ENCODE measurements around the gene FAM222B. TPM values are rescaled to one million over a fixed set of nuclear protein-coding genes. Genes with fewer than 3 reads are reported as not detected.

The FAM222B gene
- total and polyA plus RNA-seq, 2 of the 4 experiments (the other 2 are of a cell fraction) = 2.5 to 10.8 TPM

- in situ Hi-C loops (cut with MboI; ENCODE audit: low sequenced_read_pairs) (no loop called here), dilution Hi-C loops (cut with HindIII; ENCODE audit: low sequenced_read_pairs, unreplicated experiment) (no loop called here), intact Hi-C loops (cut with micrococcal nuclease) (no loop called here)
- no peak for ATAC-seq (ENCODE audit: low read depth)
- no peak overlapping the region for H2BK120ac ChIP-seq (ENCODE audit: low read depth, low read length)
- TF ChIP-seq MAZ (IDR thresholded peaks at IDR 0.05; ENCODE audit: borderline replicate concordance, low read depth, low read length) (no peak), SMC3 (IDR thresholded peaks at IDR 0.05; ENCODE audit: low read depth, low read length) (no peak), USF2 (IDR thresholded peaks at IDR 0.05; ENCODE audit: low read depth, low read length) (no peak), NFE2L2 (IDR thresholded peaks at IDR 0.05; ENCODE audit: low read depth, low read length) (no peak), CEBPB (IDR thresholded peaks at IDR 0.05; ENCODE audit: low read depth, low read length) (no peak), MAFK (IDR thresholded peaks at IDR 0.05; ENCODE audit: low read depth, low read length) (no peak), ELK1 (IDR thresholded peaks at IDR 0.05; ENCODE audit: borderline replicate concordance, low read depth, low read length) (no peak), RAD21 (IDR thresholded peaks at IDR 0.05; ENCODE audit: low read length) (no peak), CTCF (conservative IDR thresholded peaks at IDR 0.05; ENCODE audit: low read depth, low read length) (no peak), FOS (IDR thresholded peaks at IDR 0.05; ENCODE audit: low read depth, low read length) (no peak), MXI1 (IDR thresholded peaks at IDR 0.05; ENCODE audit: borderline replicate concordance, low read depth, low read length) (no peak), POLR2A (IDR thresholded peaks at IDR 0.05; ENCODE audit: low read depth, low read length) (no peak), CHD1 (IDR thresholded peaks at IDR 0.05; ENCODE audit: low read depth, low read length) (no peak), RFX5 (IDR thresholded peaks at IDR 0.05; ENCODE audit: low read depth, low read length) (no peak), RCOR1 (IDR thresholded peaks at IDR 0.05; ENCODE audit: insufficient replicate concordance, low read length) (no peak), BHLHE40 (IDR thresholded peaks at IDR 0.05; ENCODE audit: low read depth, low read length) (no peak)
- H3K4ac ChIP-seq (ENCODE audit: low read depth, low read length) = no peak overlapping the region
- 0 out of 2 replicates have a peak, but pooled peaks cover 5% of the 10 kb centered on the region for H3K9me1 ChIP-seq (ENCODE audit: insufficient read depth, low read length)
- no peak overlapping the region for H2AK5ac ChIP-seq (ENCODE audit: low read depth, low read length)
- peaks cover 27 to 70% of the 10 kb centered on the region in 2 experiments for H3K79me1 ChIP-seq (ENCODE audit: low read depth in 1 of 2, low read length in 2 of 2)
- H3K18ac ChIP-seq (ENCODE audit: low read depth, low read length) = no peak overlapping the region
- no peak overlapping the region for H3K4me3 ChIP-seq (ENCODE audit: insufficient read depth, low read depth, low read length)
- no peak overlapping the region for H4K8ac ChIP-seq (ENCODE audit: low read depth in 2 of 2, low read length in 2 of 2)
- H3K9ac ChIP-seq (ENCODE audit: low read depth, low read length) = no peak overlapping the region
- H3K27ac ChIP-seq (ENCODE audit: insufficient read depth, low read length) = no peak overlapping the region
- H2AK9ac ChIP-seq (replicated peaks; ENCODE audit: low read depth, low read length, poor library complexity) = no peak overlapping the region
- H3K4me1 ChIP-seq (ENCODE audit: control insufficient read depth, insufficient read depth, low read length) = no peaks in the 10 kb centered on the region
- H3K14ac ChIP-seq (replicated peaks; ENCODE audit: low read depth, low read length) = no peak overlapping the region
- H2BK20ac ChIP-seq (ENCODE audit: low read depth, low read length) = no peak overlapping the region
- H3K4me2 ChIP-seq (ENCODE audit: low read depth, low read length) = no peak overlapping the region
- peaks cover 23% of the 10 kb centered on the region for H4K20me1 ChIP-seq (ENCODE audit: insufficient read depth, low read length)
- no peaks in the 10 kb centered on the region for H3K27me3 ChIP-seq (ENCODE audit: control insufficient read depth, insufficient read depth, low read length)
- no peak overlapping the region for H2BK5ac ChIP-seq (ENCODE audit: low read depth, low read length, poor library complexity, severe bottlenecking)
- no peak overlapping the region for H4K91ac ChIP-seq (ENCODE audit: insufficient read depth, low read depth, low read length)
- no peak overlapping the region for H3K23ac ChIP-seq (ENCODE audit: low read depth, low read length)
- H2AFZ ChIP-seq (replicated peaks; ENCODE audit: low read length, poor library complexity) = no peak overlapping the region
- H3K36me3 ChIP-seq (ENCODE audit: control insufficient read depth, insufficient read depth, low read length) = peaks cover 2% of the 10 kb centered on the region; the same call in 1 of the 2 replicates
- CTCF ChIA-PET = interaction anchor here (0.9 to 1.8 kb wide), 2 partner anchors 10 to 23 kb away, joined by 3 to 6 read pairs; no protein-coding TSS in a partner anchor
- no TSS peak for BruUV-seq (replicated peaks)
- no CpG with 5 or more reads among the region's 3 CpGs for WGBS, 2 experiments (ENCODE audit: extremely low coverage in 2 of 2, insufficient read length in 1 of 2)
- H4K5ac ChIP-seq (ENCODE audit: low read depth, low read length) = no peak overlapping the region
- DNase-seq = no peak
- H3K9me3 ChIP-seq (ENCODE audit: control insufficient read depth, insufficient read depth, low read length) = no peaks in the 10 kb centered on the region
- no peak overlapping the region for H3K56ac ChIP-seq (ENCODE audit: extremely low read depth, insufficient read depth, low read length)
- POLR2A ChIA-PET (ENCODE audit: unreplicated experiment) = no interaction called here
- no peak overlapping the region for H2BK15ac ChIP-seq (ENCODE audit: low read depth, low read length)
Observed at GRCh38 chr17:28774206-28774605, 68.4 kb downstream of the FAM222B start.

Data from IMR-90 (cell line).